ENCODE measurements around the gene MXRA8. TPM values are rescaled to one million over a fixed set of nuclear protein-coding genes. Genes with fewer than 3 reads are reported as not detected.

MXRA8 gene
- total and polyA plus RNA-seq, 9 of the 15 experiments (the other 6 are each of a cell fraction or from before 2014, with no cell fraction given), result 0.66 to 11.3 (median 6.3) TPM

- TF ChIP-seq AFF1 (IDR thresholded peaks at IDR 0.05; ENCODE audit: low read depth in 1 of 2, partially characterized antibody in 2 of 2) (no peak), EP300 (IDR thresholded peaks at IDR 0.05; ENCODE audit: low read length) (no peak), MYC (IDR thresholded peaks at IDR 0.05; ENCODE audit: low read depth, low read length) (peak; percentile 75), MYC (CRISPR knock-in tag; IDR thresholded peaks at IDR 0.05; ENCODE audit: borderline replicate concordance, low read depth) (0 out of 2 replicates have a peak, but pooled peaks have one; percentile 40), DACH1 (IDR thresholded peaks at IDR 0.05; ENCODE audit: partially characterized antibody) (no peak), SRF (CRISPR knock-in tag; IDR thresholded peaks at IDR 0.05) (no peak), E2F5 (CRISPR knock-in tag; IDR thresholded peaks at IDR 0.05) (no peak), CHD4 (IDR thresholded peaks at IDR 0.05; ENCODE audit: insufficient read depth, insufficient replicate concordance, low read depth, low read length, poor library complexity, severe bottlenecking) (no peak), POLR2A (conservative IDR thresholded peaks at IDR 0.05) (peak; percentile 89), FOXA1 (IDR thresholded peaks at IDR 0.05; ENCODE audit: borderline replicate concordance) (no peak), ZNF134 (CRISPR knock-in tag; conservative IDR thresholded peaks at IDR 0.05) (no peak), BRF1 (IDR thresholded peaks at IDR 0.05; ENCODE audit: borderline replicate concordance, extremely low read depth, insufficient read length) (no peak), NRF1 (conservative IDR thresholded peaks at IDR 0.05 in 1 of 2, IDR thresholded peaks at IDR 0.05 in 1 of 2) (peak; percentile 95 to 96), KDM4B (IDR thresholded peaks at IDR 0.05; ENCODE audit: borderline replicate concordance in 2 of 2, low read depth in 1 of 2) (no peak), ZNF696 (CRISPR knock-in tag; conservative IDR thresholded peaks at IDR 0.05) (no peak), HNRNPUL1 (IDR thresholded peaks at IDR 0.05; ENCODE audit: low read length) (no peak), ZHX1 (conservative IDR thresholded peaks at IDR 0.05; ENCODE audit: low read length) (no peak), ZNF57 (CRISPR knock-in tag; IDR thresholded peaks at IDR 0.05) (no peak), SAP30 (IDR thresholded peaks at IDR 0.05; ENCODE audit: borderline replicate concordance, insufficient read depth, low read depth, low read length, poor library complexity, severe bottlenecking) (peak; percentile 77), ZNF23 (CRISPR knock-in tag; IDR thresholded peaks at IDR 0.05) (no peak), NFRKB (IDR thresholded peaks at IDR 0.05; ENCODE audit: low read depth) (no peak)
These were observed 33.6 kb downstream of the MXRA8 start, which contains the start of the genes CPTP and INTS11 (continued) for GRCh38 chr1:1324524-1325287.
